Hepatocyte (in vitro differentiated cells): ENCODE measurements around the gene KRT3. TPM values are rescaled to one million over a fixed set of nuclear protein-coding genes. Genes with fewer than 3 reads are reported as not detected.
A peak's percentile ranks its signal among the peaks of the same experiment; 100 is the strongest.

Experiments used
- DNase-seq: peaks from one replicate; pipeline ENCODE4 v3.0.0-alpha.2; 2016; ENCODE audit warnings: low spot score
- H2AFZ ChIP-seq: fragments of 200-600 bp; sonication (generic); 2 replicates; pipeline ENCODE4 v1.6.0; 2016; ENCODE audit warnings: antibody characterized with exemption, mild to moderate bottlenecking
- H3K27ac ChIP-seq: fragments of 200-600 bp; sonication (generic); 2 replicates; pipeline ENCODE4 v1.5.1; 2016; ENCODE audit warnings: mild to moderate bottlenecking
- H3K27me3 ChIP-seq: fragments of 200-600 bp; sonication (generic); 2 replicates; pipeline ENCODE4 v1.6.1; 2016
- H3K36me3 ChIP-seq: fragments of 200-600 bp; sonication (generic); replicated peaks from 2 replicates; pipeline ENCODE4 v1.5.1; 2016; ENCODE audit warnings: low read depth; ENCODE audit not compliant: insufficient read depth
- H3K4me1 ChIP-seq: fragments of 200-600 bp; sonication (generic); 2 replicates; pipeline ENCODE4 v1.5.1; 2016; ENCODE audit warnings: mild to moderate bottlenecking, moderate library complexity; ENCODE audit not compliant: insufficient read depth
- H3K4me2 ChIP-seq: fragments of 200-600 bp; sonication (generic); 2 replicates; pipeline ENCODE4 v1.6.0; 2016
- H3K4me3 ChIP-seq: fragments of 200-600 bp; sonication (generic); 2 replicates; pipeline ENCODE4 v1.5.1; 2016; ENCODE audit warnings: mild to moderate bottlenecking
- H3K79me2 ChIP-seq: fragments of 200-600 bp; sonication (generic); 2 replicates; pipeline ENCODE4 v1.6.0; 2017; ENCODE audit warnings: mild to moderate bottlenecking
- H3K9me2 ChIP-seq: fragments of 200-600 bp; sonication (generic); replicated peaks from 2 replicates; pipeline ENCODE4 v1.6.0; 2017; ENCODE audit warnings: mild to moderate bottlenecking; ENCODE audit not compliant: insufficient read depth
- H3K9me3 ChIP-seq: fragments of 200-600 bp; sonication (generic); 2 replicates; pipeline ENCODE4 v1.5.1; 2016; ENCODE audit warnings: low read depth, mild to moderate bottlenecking
- H4K20me1 ChIP-seq: fragments of 200-600 bp; sonication (generic); 2 replicates; pipeline ENCODE4 v1.6.0; 2016; ENCODE audit warnings: mild to moderate bottlenecking; ENCODE audit not compliant: insufficient read depth, poor library complexity, severe bottlenecking
- EZH2 ChIP-seq: fragments of 200-600 bp; sonication (generic); IDR thresholded peaks from 2 replicates; pipeline ENCODE4 v1.6.1; 2016; ENCODE audit warnings: antibody characterized with exemption, mild to moderate bottlenecking, borderline replicate concordance
- EZH2phosphoT487 ChIP-seq: fragments of 200-600 bp; sonication (generic); IDR thresholded peaks from one replicate; pipeline ENCODE4 v1.6.1; 2018; ENCODE audit warnings: antibody characterized with exemption, mild to moderate bottlenecking, low read depth, moderate library complexity; ENCODE audit not compliant: unreplicated experiment, severe bottlenecking
- WGBS: methylation state at CpG from one replicate; pipeline ENCODE4 v1.1.6; 2016; ENCODE audit warnings: low lambda C conversion rate; ENCODE audit errors: missing lambda C conversion rate; 5-methylcytosine and 5-hydroxymethylcytosine counted together
- polyA plus RNA-seq: library from polyadenylated mRNA; unstranded; fragments of >200 nt; fragmentation: Nextera tagmentation; extraction: Ambion mirVana; gene quantifications from 2 replicates; pipeline ENCODE4 v1.2.1, GENCODE V29; 2016
- total RNA-seq: library from RNA; depleted of rRNA; stranded (reverse); fragments of >200 nt; gene quantifications from 2 replicates; pipeline ENCODE4 v1.2.3, GENCODE V29; 2014
- TF ChIP-seq, protein P1 (sequence below): fragments of 200-600 bp; sonication (generic); IDR thresholded peaks from 2 replicates; pipeline ENCODE4 v1.5.1; 2016; ENCODE audit warnings: antibody characterized with exemption, mild to moderate bottlenecking; ENCODE audit not compliant: poor library complexity

KRT3 gene
- total and polyA plus RNA-seq, 2 experiments from 2014 or later, result not detected

DNA sequence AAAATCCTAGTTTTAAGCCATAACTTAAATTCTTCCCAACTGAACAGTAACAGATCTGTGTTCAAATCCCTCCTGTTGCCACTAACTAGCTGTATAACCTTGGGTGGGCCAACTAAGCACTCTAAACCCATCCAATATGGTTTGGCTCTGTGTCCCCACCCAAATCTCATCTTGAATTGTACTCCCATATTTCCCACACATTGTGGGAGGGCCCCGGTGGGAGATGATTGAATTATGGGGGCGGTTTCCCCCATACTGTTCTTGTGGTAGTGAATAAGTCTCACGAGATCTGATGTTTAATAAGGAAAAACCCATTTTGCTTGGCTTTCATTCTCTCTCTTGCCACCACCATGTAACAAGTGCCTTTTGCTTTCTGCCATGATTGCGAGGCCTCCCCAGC lies 19.2 kb upstream of the KRT3 start:
- Histone ChIP-seq H3K4me3 (no peak overlapping the region), H3K9me2 (no peaks in the 10 kb centered on the region), H3K4me2 (no peak overlapping the region), H4K20me1 (no peaks in the 10 kb centered on the region), H3K9me3 (no peaks in the 10 kb centered on the region), H3K79me2 (no peaks in the 10 kb centered on the region), H3K4me1 (peaks cover 21% of the 10 kb centered on the region), H2AFZ (no peak overlapping the region), H3K27me3 (peaks cover 7% of the 10 kb centered on the region), H3K36me3 (no peaks in the 10 kb centered on the region), H3K27ac (no peak overlapping the region)
- no peak for DNase-seq
- TF ChIP-seq, protein P1, sequence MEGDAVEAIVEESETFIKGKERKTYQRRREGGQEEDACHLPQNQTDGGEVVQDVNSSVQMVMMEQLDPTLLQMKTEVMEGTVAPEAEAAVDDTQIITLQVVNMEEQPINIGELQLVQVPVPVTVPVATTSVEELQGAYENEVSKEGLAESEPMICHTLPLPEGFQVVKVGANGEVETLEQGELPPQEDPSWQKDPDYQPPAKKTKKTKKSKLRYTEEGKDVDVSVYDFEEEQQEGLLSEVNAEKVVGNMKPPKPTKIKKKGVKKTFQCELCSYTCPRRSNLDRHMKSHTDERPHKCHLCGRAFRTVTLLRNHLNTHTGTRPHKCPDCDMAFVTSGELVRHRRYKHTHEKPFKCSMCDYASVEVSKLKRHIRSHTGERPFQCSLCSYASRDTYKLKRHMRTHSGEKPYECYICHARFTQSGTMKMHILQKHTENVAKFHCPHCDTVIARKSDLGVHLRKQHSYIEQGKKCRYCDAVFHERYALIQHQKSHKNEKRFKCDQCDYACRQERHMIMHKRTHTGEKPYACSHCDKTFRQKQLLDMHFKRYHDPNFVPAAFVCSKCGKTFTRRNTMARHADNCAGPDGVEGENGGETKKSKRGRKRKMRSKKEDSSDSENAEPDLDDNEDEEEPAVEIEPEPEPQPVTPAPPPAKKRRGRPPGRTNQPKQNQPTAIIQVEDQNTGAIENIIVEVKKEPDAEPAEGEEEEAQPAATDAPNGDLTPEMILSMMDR, result no peak
- TF ChIP-seq EZH2phosphoT487, result no peak
- no peak for TF ChIP-seq EZH2
- 94% methylated on average over 4 of the region's 4 CpGs for WGBS

DNA sequence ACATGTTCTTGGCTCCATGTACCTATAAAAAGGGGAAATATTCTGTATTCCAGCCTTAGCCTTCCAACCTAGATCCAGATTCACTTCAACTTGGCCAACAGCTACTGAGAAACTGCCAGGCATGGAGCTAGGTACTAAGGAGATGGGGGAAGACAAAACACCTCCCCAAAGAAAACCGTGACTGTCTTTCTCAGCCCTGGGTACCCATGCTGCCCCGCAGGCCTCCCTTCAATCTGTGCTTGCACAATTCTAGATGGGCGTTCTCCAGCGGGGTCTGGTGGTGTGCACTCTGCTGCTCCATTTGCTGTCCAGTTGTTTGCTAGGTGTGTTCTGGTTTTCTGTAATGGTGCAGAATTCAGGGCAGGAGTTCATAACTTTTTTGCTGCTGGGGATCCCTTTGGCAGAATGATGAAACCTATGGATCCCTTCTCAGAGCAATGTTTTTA lies 18.8 kb upstream of the KRT3 start:
- peaks cover 21% of the 10 kb centered on the region for H3K4me1 ChIP-seq
- no peaks in the 10 kb centered on the region for H4K20me1 ChIP-seq
- no peak overlapping the region for H2AFZ ChIP-seq
- WGBS, result 60% methylated on average over 4 of the region's 4 CpGs
- TF ChIP-seq EZH2 (no peak), EZH2phosphoT487 (no peak)
- TF ChIP-seq, protein P1, result no peak
- DNase-seq, result no peak
- no peak overlapping the region for H3K4me2 ChIP-seq
- no peaks in the 10 kb centered on the region for H3K36me3 ChIP-seq
- H3K9me2 ChIP-seq, result no peaks in the 10 kb centered on the region
- no peaks in the 10 kb centered on the region for H3K9me3 ChIP-seq
- no peak overlapping the region for H3K27ac ChIP-seq
- peaks cover 7% of the 10 kb centered on the region for H3K27me3 ChIP-seq
- H3K79me2 ChIP-seq, result no peaks in the 10 kb centered on the region
- H3K4me3 ChIP-seq, result no peak overlapping the region

DNA sequence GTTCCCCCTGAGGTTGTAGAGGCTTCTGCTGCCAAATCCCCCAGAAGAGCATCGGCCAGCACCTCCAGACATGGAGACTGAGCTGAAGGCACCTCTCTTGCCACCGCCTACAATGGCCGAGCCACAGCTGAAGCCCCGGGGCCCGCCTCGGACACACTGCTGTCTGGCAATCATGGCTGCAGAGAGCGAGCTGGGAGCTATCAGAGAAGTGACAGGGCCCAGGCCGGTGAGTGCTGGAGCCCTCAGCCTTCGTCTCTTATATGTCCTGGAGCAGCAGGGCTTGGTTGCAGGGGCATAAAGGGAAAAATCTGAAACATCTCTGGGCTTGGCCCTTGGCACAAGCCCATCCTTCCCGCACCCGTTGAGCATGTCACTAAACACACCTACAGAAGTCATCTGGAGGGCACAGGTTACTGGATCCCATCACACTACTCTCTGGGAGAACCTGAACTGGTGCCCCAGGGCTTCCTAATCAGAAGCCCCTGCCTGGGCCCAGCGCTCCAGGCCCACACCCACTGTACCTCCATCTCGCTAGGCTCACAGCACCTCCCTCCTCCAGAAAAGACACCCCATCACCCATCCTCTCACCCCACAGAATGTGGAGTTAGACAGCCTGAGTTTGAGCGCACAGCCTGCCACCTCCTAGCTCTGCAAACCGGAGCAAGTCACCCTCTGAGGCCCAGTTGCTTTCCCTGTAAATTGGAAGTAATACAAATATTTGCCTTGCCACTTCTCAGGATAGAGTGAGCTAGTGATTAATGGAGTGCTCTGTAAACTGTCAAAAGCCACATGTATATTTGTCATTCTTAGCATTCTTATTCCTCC lies 18.2 kb upstream of the KRT3 start, which contains the start of gene KRT4:
Gene KRT4, minus strand, starts transcription at position 232 of the 825 bp plus-strand sequence. Its CDS starts 58 bp downstream, at position 174.
- TF ChIP-seq EZH2, result no peak
- TF ChIP-seq EZH2phosphoT487, result no peak
- TF ChIP-seq, protein P1, result no peak
- no peaks in the 10 kb centered on the region for H3K9me3 ChIP-seq
- H3K79me2 ChIP-seq, result no peaks in the 10 kb centered on the region
- no peaks in the 10 kb centered on the region for H3K9me2 ChIP-seq
- no peak within 1 kb of the TSS for H3K27ac ChIP-seq
- H2AFZ ChIP-seq, result no peak within 1 kb of the TSS
- peaks cover 21% of the 10 kb centered on the region for H3K4me1 ChIP-seq
- H3K27me3 ChIP-seq, result peaks cover 7% of the 10 kb centered on the region
- no peaks in the 10 kb centered on the region for H3K36me3 ChIP-seq
- no peaks in the 10 kb centered on the region for H4K20me1 ChIP-seq
- peak within 1 kb of the TSS; percentile 29 for H3K4me2 ChIP-seq
- DNase-seq, result peak; percentile 38
- WGBS, result 65% methylated on average over 15 of the region's 15 CpGs
- H3K4me3 ChIP-seq, result no peak within 1 kb of the TSS
